Hematopoietic multipotent progenitor cell treated with erythropoietin and hydrocortisone succinate and interleukin-3 and kit ligand, for 4 days (in vitro differentiated cells): ENCODE data around the gene ZNF507.
"Not testable (repeated sequence)": the region's sequence is repeated elsewhere in the genome, so short reads cannot be mapped to it uniquely, and the experiment has no call there.

ENCODE experiments used
- DNase-seq: peaks from one replicate; pipeline ENCODE4 v3.0.0-alpha.2; 2015

The ZNF507 gene

GRCh38 chr19:32372726-32373517 is 27.5 kb downstream of the ZNF507 start:
- no peak for DNase-seq

GRCh38 chr19:32373585-32374295 is 28.3 kb downstream of the ZNF507 start:
- DNase-seq, result peak; percentile 41

- not testable (repeated sequence) for DNase-seq
Observed at GRCh38 chr19:32374362-32374761, 29.0 kb downstream of the ZNF507 start.

GRCh38 chr19:32377088-32377487 is 31.7 kb downstream of the ZNF507 start:
- peak; percentile 17 for DNase-seq

- no peak for DNase-seq
Observed at GRCh38 chr19:32380269-32380668, 34.9 kb downstream of the ZNF507 start.

GRCh38 chr19:32387701-32388392 is 42.4 kb downstream of the ZNF507 start:
- no peak for DNase-seq

GRCh38 chr19:32388393-32388855 is 43.0 kb downstream of the ZNF507 start:
- no peak for DNase-seq

- DNase-seq, result no peak
Observed at GRCh38 chr19:32392901-32393300, 47.5 kb downstream of the ZNF507 start.

GRCh38 chr19:32396046-32396652 is 50.7 kb downstream of the ZNF507 start:
- DNase-seq, result no peak

- no peak for DNase-seq
Observed at GRCh38 chr19:32397671-32398101, 52.3 kb downstream of the ZNF507 start.

GRCh38 chr19:32401992-32402391 is 56.6 kb downstream of the ZNF507 start:
- DNase-seq, result no peak

GRCh38 chr19:32403291-32403995 is 58.0 kb downstream of the ZNF507 start:
- DNase-seq, result peak; percentile 14

GRCh38 chr19:32404213-32404932 is 59.0 kb downstream of the ZNF507 start:
- peak; percentile 8 for DNase-seq

- DNase-seq, result no peak
Observed at GRCh38 chr19:32404933-32405430, 59.6 kb downstream of the ZNF507 start.

GRCh38 chr19:32405431-32406160 is 60.2 kb downstream of the ZNF507 start, which contains the start of gene DPY19L3:
Gene DPY19L3, plus strand, starts transcription at chr19:32405770. Its CDS starts 2,484 bp downstream, at chr19:32408254.
- peak; percentile 97 for DNase-seq

GRCh38 chr19:32406161-32407003 is 61.0 kb downstream of the ZNF507 start:
- DNase-seq, result peak; percentile 14

GRCh38 chr19:32407004-32407992 is 61.9 kb downstream of the ZNF507 start:
- DNase-seq, result no peak

- DNase-seq, result no peak
Observed at GRCh38 chr19:32415246-32415645, 69.8 kb downstream of the ZNF507 start.
